Vagina (tissue), 2 donors: ENCODE data around the gene C1orf216. TPM values are rescaled to one million over a fixed set of nuclear protein-coding genes. Genes with fewer than 3 reads are reported as not detected.
"Not testable (repeated sequence)": the region's sequence is repeated elsewhere in the genome, so short reads cannot be mapped to it uniquely, and the experiment has no call there.

ENCODE experiments used
- DNase-seq, 2 donors: peaks; one replicate each; pipeline ENCODE4 v3.0.0-alpha.2; 2017; ENCODE audit errors: extremely low spot score in 2 of 2
- H3K27ac ChIP-seq: fragments of 200-600 bp; sonication (generic); one replicate; pipeline ENCODE4 v1.5.1; 2019
- H3K27me3 ChIP-seq: fragments of 200-600 bp; sonication (generic); one replicate; pipeline ENCODE4 v1.5.1; 2019
- H3K36me3 ChIP-seq, 2 donors: fragments of 200-600 bp; sonication (generic); one replicate each; pipeline ENCODE4 v1.5.1; 2017 to 2019
- H3K4me1 ChIP-seq: fragments of 200-600 bp; sonication (generic); one replicate; pipeline ENCODE4 v1.5.1; 2019
- H3K4me3 ChIP-seq, 2 donors: fragments of 200-600 bp; sonication (generic); 1 replicate in 1 of 2; 2 replicates in 1 of 2; pipeline ENCODE4 v1.5.1; 2016 to 2019
- H3K9me3 ChIP-seq: fragments of 200-600 bp; sonication (generic); one replicate; pipeline ENCODE4 v1.5.1; 2019
- POLR2A ChIP-seq, 2 donors: fragments of 450-650 bp; IDR thresholded peaks; one replicate each; pipeline ENCODE4 v1.6.1; 2017; ENCODE audit warnings: antibody characterized with exemption in 2 of 2, mild to moderate bottlenecking in 2 of 2, moderate library complexity in 2 of 2
- POLR2AphosphoS5 ChIP-seq, 2 donors: sonication (generic); formaldehyde crosslinking; IDR thresholded peaks; one replicate each; pipeline ENCODE4 v1.9.0; 2017; ENCODE audit warnings: antibody characterized with exemption in 2 of 2, mild to moderate bottlenecking in 2 of 2, low read depth in 1 of 2; ENCODE audit not compliant: insufficient read depth in 1 of 2
- intact Hi-C: fragments of 100-400 bp; cut with DNase I; formaldehyde crosslinking; loops from one replicate; pipeline ENCODE4 v1.15.1; 2023
- total RNA-seq: library from RNA; depleted of rRNA; stranded (reverse); fragments of >200 nt; gene quantifications from one replicate; pipeline ENCODE4 v1.2.3, GENCODE V29; 2016
- TF ChIP-seq, protein P1 (sequence below), 3 experiments: fragments of 450-650 bp in 2 of 3; fragments of 200-600 bp in 1 of 3; sonication (generic) in 1 of 3; IDR thresholded peaks; one replicate each; pipeline ENCODE4 v1.5.1; 2017 to 2019; ENCODE audit warnings: antibody characterized with exemption in 3 of 3, mild to moderate bottlenecking in 2 of 3, moderate library complexity in 2 of 3

Gene C1orf216
- total RNA-seq, 1 donor from 2014 or later = 12.5 TPM

DNA sequence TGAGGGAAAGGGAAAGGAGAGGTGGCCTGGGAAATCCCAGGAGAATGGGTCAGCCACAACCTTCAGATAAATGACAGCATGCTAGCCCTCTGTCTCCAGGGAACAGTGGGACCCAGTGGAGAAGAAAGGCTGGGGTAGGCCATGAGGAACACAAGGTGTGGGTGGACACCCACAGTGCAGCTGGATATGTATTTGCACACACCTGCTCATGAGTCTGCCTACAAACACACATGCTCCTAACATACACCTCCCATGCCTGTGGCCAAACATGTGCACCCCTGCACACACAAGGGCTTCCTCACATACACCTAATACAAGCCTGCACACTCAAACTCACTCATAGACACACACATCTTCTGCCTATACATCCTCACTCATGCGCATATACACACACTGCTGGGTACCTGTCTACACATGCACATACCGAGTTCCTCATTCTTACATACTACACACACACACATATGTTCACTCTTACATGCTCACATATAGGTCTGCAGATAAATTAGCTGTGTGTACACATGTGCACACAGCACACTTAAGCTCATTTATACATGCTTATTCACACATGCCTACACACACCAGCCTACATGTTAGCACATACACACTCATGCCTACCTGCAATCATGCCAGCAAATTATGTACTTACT lies 3.6 kb downstream of the C1orf216 start:
- no peaks in the 10 kb centered on the region for H3K9me3 ChIP-seq
- H3K4me1 ChIP-seq = peaks cover 37% of the 10 kb centered on the region
- no peaks in the 10 kb centered on the region for H3K36me3 ChIP-seq
- no peak for TF ChIP-seq POLR2A (IDR thresholded peaks at IDR 0.05)
- TF ChIP-seq POLR2AphosphoS5 (IDR thresholded peaks at IDR 0.05; ENCODE audit: insufficient read depth in 1 of 2, low read depth in 1 of 2) = no peak
- TF ChIP-seq, protein P1, sequence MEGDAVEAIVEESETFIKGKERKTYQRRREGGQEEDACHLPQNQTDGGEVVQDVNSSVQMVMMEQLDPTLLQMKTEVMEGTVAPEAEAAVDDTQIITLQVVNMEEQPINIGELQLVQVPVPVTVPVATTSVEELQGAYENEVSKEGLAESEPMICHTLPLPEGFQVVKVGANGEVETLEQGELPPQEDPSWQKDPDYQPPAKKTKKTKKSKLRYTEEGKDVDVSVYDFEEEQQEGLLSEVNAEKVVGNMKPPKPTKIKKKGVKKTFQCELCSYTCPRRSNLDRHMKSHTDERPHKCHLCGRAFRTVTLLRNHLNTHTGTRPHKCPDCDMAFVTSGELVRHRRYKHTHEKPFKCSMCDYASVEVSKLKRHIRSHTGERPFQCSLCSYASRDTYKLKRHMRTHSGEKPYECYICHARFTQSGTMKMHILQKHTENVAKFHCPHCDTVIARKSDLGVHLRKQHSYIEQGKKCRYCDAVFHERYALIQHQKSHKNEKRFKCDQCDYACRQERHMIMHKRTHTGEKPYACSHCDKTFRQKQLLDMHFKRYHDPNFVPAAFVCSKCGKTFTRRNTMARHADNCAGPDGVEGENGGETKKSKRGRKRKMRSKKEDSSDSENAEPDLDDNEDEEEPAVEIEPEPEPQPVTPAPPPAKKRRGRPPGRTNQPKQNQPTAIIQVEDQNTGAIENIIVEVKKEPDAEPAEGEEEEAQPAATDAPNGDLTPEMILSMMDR (IDR thresholded peaks at IDR 0.05) = no peak
- H3K4me3 ChIP-seq = peak overlapping the region in 1 of 2 donors; percentile 17
- DNase-seq = no peak
- intact Hi-C loops = no loop called here
- H3K27me3 ChIP-seq = no peaks in the 10 kb centered on the region
- H3K27ac ChIP-seq = no peak overlapping the region

DNA sequence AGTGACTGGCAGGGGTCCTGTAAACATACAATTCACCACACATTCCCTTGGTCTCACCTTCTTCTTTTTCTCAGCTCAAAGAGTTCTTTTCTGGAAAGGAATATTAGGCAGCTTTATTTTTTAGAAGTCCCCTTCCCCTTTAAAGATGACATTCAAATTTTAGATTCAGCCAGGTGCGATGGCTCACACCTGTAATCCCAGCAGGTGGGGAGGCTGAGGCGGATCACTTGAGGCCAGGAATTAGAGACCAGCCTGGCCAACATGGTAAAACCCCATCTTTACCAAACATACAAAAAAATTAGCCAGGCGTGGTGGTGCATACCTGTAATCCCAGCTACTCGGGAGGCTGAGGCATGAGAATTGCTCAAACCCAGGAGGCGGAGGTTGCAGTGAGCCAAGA lies 7.6 kb downstream of the C1orf216 start:
- H3K27ac ChIP-seq, DNase-seq, H3K27me3 ChIP-seq, intact Hi-C loops, H3K9me3 ChIP-seq, H3K36me3 ChIP-seq, H3K4me3 ChIP-seq: not testable (repeated sequence)
- H3K4me1 ChIP-seq = peaks cover 35% of the 10 kb centered on the region

DNA sequence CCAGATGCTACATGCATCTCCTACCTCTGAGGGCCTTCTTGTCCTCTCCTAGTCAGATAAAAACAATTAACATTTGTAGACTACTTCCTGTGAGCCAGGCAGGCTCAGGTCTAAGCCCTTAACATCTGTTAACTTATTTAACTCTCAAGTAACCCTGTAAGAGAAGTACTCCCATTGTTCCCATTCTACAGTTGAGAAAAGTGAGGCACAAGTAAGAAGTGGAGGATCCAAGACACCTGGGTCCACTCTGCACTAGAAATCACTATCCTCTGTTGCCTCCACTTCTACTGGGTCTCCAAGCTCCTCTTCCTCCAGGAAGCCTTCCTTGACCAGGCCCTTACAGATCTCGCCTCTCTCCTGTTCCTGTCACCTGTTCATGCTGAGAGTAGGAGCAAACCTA lies 9.7 kb downstream of the C1orf216 start:
- TF ChIP-seq POLR2A (IDR thresholded peaks at IDR 0.05) (no peak), POLR2AphosphoS5 (IDR thresholded peaks at IDR 0.05; ENCODE audit: insufficient read depth in 1 of 2, low read depth in 1 of 2) (no peak)
- TF ChIP-seq, protein P1 (IDR thresholded peaks at IDR 0.05) = no peak
- no peak for DNase-seq
- intact Hi-C loops = no loop called here
- no peaks in the 10 kb centered on the region for H3K27me3 ChIP-seq
- H3K27ac ChIP-seq = no peak overlapping the region
- no peaks in the 10 kb centered on the region for H3K36me3 ChIP-seq
- H3K9me3 ChIP-seq = no peaks in the 10 kb centered on the region
- H3K4me1 ChIP-seq = peaks cover 20% of the 10 kb centered on the region
- no peak overlapping the region for H3K4me3 ChIP-seq

DNA sequence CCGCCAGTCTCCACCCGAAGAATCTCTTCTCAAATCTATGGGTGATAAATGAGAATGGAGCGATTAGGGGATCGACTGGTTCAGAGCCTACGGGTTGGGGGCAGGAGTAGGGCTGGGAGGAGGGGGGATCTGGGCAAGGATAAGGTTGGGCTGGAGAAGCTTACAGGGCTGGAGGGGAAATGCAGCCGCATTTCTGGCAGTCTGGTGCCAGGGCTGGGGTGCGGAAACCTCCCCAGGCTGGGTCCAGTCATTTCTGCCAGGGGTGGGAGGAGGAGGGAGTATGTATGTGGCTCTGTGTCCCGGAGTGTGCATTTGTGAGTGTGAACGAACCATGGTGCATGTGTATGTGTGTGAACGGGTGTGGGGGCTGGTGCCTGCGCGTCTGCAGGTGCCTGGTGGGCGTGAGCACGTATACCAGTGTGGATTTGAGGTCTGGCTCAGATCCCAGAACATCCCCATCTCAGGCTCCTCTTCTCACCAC lies 10.2 kb downstream of the C1orf216 start:
- Histone ChIP-seq H3K4me3 (peak overlapping the region; percentile 41 to 53), H3K4me1 (peaks cover 20% of the 10 kb centered on the region), H3K9me3 (no peaks in the 10 kb centered on the region), H3K27ac (no peak overlapping the region), H3K36me3 (no peaks in the 10 kb centered on the region), H3K27me3 (no peaks in the 10 kb centered on the region)
- TF ChIP-seq, protein P1 (IDR thresholded peaks at IDR 0.05) = no peak
- no peak for DNase-seq
- intact Hi-C loops = no loop called here

DNA sequence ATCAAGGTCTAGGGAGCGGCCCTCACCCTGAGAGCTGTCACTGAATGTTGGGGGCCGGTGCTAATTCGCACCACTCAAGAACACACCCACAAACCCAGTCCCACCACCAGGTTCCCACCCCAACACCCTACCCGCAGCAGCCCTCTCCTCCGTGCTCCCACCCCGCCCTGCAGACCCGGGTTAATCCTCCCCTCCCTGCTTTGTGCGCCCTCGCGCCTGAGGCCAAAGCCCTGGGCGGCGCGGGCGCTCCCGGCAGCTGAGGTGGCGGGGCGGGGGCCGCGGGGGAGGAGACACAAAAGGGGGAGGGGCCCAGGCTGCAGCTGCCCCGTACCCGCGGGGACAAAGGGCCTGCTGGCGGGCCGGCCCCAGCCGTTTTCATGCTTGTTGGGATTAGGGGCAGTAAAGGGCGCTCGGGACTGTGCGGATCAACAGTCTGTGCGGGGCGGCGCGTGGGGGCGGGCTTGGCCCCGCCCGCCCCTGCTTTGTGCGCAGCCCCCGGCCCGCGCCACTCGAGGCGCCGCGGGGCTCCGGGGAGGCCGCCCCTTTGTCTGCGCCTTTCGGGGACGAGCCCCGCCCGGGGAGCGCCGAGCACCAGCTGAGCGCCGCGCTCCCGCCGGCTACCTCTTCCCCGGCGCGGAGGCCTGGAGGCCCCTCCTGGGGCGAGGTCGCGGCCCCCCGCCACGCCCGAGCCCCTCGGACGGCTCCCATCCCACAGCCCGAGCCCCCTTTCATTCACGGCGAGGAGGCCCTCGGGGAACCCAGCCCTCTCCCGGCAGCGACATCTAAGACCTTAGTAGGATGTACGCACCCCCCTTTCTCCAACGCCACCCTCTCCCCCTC lies 10.9 kb downstream of the C1orf216 start:
- H3K4me1 ChIP-seq = peaks cover 20% of the 10 kb centered on the region
- no peak overlapping the region for H3K27ac ChIP-seq
- no peaks in the 10 kb centered on the region for H3K27me3 ChIP-seq
- no peaks in the 10 kb centered on the region for H3K9me3 ChIP-seq
- H3K4me3 ChIP-seq = peak overlapping the region; percentile 41 to 53
- intact Hi-C loops = no loop called here
- no peak for TF ChIP-seq POLR2AphosphoS5 (IDR thresholded peaks at IDR 0.05; ENCODE audit: insufficient read depth in 1 of 2, low read depth in 1 of 2)
- TF ChIP-seq POLR2A (IDR thresholded peaks at IDR 0.05) = no peak
- TF ChIP-seq, protein P1 (IDR thresholded peaks at IDR 0.05) = no peak
- no peaks in the 10 kb centered on the region for H3K36me3 ChIP-seq
- DNase-seq = no peak
